OCI-M1 (cell line): ENCODE measurements around the gene SHANK1.
"Not testable (repeated sequence)": the region's sequence is repeated elsewhere in the genome, so short reads cannot be mapped to it uniquely, and the experiment has no call there.

Experiments
- DNase-seq: peaks from one replicate; lab custom pipeline; 2025; lab: John Stamatoyannopoulos, UW

SHANK1 gene

DNA sequence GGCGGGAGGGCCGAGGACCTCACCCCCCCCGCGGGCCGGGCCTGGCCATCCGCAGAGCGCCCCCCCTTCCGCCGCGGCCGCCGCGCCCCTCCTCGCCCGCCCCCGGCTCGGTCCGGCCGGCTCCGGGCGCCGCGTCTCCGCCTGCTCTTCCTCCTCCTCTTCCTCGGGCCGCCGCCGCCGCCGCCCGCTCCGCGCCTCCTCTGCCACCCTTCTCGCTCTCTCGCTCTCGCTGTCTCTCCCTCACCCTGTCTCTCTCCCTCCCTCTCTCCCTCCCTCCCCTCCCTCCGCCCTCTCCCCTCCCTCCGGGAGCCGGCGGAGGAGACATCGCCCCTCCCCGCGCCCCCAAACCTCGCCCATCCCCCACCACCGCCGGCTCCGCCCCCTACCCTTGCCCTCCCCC, at the start of gene SHANK1:
Gene SHANK1 (minus strand): TSS at position 237 of the 400 bp plus-strand sequence. CDS start 2,883 bp downstream, outside the sequence.
- no peak for DNase-seq

GRCh38 chr19:50768277-50768676, 48.7 kb upstream of the SHANK1 start:
- peak; percentile 85 for DNase-seq

- DNase-seq: not testable (repeated sequence)
Measured at GRCh38 chr19:50767263-50767662, 47.7 kb upstream of the SHANK1 start.

DNA sequence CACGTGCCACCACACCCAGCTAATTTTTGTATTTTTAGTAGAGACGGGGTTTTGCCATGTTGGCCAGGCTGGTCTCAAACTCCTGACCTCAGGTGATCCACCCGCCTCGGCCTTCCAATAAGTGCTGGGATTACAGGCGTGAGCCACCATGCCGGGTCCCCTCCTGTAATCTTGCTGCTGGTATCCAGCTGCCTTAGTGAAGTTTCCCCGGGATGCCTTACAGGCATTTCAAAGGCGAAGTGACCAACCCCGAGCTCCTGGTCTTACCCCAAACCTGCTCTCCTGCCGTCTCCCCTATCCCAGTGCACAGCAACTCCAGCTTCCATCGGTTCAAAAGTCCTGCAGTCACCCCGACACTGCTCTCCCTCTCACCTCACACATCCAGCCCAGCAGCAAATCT, 47.1 kb upstream of the SHANK1 start:
- not testable (repeated sequence) for DNase-seq

DNA sequence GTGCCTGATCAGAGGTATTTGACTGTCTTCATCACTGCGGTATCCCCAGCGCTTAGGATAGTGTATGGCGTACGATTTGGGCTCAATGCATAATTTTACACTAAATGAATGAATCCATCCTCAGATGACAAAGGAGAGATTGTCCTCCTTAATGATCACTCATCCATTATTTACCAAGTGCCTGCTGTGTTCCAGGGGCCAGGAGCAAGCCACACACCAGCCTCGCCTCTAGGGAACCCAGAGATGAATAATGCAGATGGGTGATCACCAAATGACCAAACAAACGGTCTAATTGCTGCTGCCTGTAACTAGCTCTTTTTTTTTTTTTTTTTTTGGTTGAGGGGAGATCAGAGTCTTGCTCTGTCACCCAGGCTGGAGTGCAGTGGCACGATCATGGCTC, 44.8 kb upstream of the SHANK1 start:
- no peak for DNase-seq

GRCh38 chr19:50763521-50763920, 43.9 kb upstream of the SHANK1 start:
- DNase-seq: not testable (repeated sequence)

- not testable (repeated sequence) for DNase-seq
Measured at GRCh38 chr19:50761501-50761900, 41.9 kb upstream of the SHANK1 start.

DNA sequence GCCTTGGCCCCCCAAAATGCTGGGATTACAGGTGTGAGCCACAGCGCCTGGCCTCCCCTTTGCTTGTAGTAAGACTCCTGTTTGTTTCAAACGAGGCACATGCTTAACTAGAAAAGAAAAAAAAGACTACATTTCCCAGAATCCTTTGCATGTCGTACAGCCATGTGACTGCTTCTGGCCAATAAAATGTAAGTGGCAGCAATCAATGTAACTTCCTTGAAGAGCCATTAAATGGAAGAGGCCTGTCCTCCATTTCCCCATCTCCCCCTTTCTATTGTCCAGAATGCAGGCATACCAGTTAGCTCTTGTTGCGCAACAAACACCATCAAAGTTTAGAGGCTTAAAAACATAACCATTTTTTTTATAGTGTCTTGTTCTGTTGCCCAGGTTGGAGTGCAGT, 40.3 kb upstream of the SHANK1 start:
- DNase-seq: peak; percentile 78

GRCh38 chr19:50759076-50759475, 39.5 kb upstream of the SHANK1 start:
- not testable (repeated sequence) for DNase-seq

- DNase-seq: not testable (repeated sequence)
Measured at GRCh38 chr19:50757624-50758023, 38.0 kb upstream of the SHANK1 start.

DNA sequence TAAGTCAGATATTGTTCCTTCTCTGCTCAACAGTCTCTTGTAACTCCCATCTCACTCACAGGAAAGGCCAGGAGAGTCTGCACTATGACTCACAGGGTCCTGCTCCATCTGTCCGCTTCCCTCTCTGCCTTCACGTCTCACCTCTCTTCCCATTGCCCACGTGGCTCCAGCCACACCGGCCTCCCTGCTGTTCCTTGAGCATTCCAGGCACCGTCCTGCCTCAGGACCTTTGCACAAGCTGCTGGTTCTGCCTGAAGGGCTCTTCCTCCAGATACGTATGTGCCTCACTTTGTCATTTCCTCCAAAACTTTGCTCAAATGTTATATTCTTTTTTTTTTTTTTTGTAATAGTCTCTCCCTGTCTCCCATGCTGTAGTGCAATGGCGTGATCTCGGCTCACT, 36.6 kb upstream of the SHANK1 start:
- not testable (repeated sequence) for DNase-seq

GRCh38 chr19:50753879-50754278, 34.3 kb upstream of the SHANK1 start:
- DNase-seq: no peak

GRCh38 chr19:50750010-50750409, 30.4 kb upstream of the SHANK1 start:
- no peak for DNase-seq

- DNase-seq: no peak
Measured at GRCh38 chr19:50749490-50749889, 29.9 kb upstream of the SHANK1 start.

DNA sequence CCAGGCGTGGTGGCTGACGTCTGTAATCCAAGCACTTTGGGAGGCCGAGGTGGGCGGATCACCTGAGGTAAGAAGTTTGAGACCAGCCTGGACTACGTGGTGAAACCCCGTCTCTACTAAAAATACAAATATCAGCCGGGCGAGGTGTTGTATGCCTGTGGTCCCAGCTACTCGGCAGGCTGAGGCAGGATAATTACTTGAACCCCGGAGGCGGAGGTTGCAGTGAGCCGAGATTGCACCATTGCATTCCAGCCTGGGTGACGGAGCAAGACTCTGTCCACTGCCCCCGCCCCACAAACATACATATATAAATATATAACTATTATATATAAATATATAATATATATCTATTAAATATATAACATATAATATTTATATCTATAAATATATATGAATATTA, 27.5 kb upstream of the SHANK1 start:
- not testable (repeated sequence) for DNase-seq

DNA sequence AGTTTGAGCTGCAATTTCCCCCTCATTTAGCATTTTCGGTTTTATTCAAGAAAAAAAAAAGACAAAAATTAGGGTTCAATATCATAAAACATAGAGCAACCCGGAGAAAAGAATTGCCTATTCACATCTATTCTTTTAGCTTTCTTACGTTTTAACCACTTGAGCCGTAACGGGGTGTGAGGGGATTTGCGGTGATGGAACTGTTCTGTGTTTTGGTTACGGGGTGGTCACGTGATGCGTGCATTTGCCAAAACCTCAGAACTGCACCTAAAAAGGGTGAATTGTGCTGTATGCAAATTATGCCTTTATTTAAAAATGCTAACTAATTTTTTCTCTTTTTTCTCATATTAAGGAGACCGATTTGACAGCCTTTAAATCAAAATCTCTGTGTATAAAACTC, 25.6 kb upstream of the SHANK1 start:
- no peak for DNase-seq

DNA sequence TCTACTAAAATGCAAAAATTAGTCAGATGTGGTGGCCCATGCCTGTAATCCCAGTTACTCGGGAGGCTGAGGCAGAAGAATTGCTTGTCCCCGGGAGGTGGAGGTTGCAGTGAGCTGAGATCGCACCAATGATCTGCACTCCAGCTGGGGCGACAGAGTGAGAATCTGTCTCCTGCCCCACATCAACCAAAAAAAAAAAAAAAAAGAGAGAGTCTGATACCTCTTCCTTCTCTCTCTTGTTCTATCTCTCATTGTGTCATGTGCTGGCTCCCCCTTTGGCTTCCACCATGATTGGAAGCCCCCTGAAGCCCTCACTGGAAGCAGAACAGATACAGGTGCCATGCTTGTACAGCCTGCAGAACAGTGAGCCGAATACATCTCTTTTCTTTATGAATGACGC, 23.9 kb upstream of the SHANK1 start:
- no peak for DNase-seq

DNA sequence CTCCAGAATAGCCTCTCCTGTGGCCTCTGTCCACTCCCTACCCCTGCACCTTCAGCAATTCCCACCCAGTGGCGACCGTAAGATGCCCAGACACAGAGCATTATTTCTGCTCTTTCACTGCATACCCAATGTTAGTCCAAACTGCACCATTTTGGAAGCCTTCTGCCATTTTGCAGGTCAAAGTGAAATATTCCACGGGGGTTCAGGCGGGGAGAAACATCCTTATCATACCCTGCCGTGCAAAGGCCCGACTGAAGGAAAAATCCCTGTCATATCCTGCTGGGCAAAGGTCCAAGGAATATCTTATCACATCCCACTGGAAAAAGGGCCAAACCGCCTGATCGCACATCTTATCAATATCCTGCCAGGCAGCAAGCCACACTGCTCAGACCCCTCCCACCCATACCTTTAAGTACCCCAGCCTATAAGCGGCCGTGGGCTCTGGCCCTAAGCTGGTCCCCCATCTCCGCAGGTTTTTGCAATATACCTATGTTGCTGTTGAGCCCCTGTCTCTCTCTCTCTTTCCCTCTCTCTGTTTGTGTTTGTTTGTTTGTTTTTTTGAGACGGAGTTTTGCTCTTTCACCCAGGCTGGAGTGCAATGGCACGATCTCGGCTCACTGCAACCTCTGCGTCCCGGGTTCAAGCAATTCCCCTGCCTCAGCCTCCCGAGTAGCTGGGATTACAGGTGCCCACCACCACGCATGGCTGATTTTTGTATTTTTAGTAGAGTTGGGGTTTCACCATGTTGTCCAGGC, 21.8 kb upstream of the SHANK1 start:
- no peak for DNase-seq

- DNase-seq: no peak
Measured at GRCh38 chr19:50739914-50740426, 20.4 kb upstream of the SHANK1 start.

DNA sequence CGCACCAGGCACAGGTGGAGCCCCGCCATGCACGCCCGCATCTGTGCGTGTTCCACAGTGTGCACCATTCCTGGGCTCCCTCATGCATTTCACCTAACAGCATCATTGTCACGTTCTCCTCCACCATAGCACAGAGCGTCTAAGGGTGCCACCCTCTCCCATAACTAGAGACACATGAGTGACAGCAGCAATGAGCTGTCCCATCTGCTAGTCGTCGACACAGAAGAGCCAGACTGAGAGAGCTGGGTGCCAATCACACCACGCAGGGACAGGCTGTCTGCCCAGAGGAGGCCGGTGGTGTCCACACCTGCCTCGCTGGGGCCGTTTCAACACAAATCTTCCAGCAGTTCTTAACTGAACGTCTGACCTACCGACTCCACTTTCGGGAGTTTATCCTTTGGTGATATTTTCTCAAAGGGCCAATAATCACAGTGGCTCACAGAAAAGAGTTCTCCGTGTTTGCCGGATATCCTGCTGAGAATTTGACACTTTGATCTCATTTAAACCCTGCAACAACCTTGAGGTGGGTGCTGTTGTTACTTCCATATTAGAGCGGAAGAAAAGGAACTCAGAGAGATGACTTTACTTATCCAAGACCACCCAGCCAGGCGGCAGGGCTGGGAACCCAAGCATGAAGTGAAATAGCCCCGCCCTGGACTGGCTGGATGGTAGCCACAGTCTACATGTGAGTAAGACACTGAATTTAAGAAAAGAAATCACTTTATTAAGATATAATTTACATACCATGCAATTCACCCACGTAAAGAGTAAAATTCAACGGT, 19.7 kb upstream of the SHANK1 start:
- DNase-seq: no peak

- DNase-seq: no peak
Measured at GRCh38 chr19:50736338-50736737, 16.7 kb upstream of the SHANK1 start.

DNA sequence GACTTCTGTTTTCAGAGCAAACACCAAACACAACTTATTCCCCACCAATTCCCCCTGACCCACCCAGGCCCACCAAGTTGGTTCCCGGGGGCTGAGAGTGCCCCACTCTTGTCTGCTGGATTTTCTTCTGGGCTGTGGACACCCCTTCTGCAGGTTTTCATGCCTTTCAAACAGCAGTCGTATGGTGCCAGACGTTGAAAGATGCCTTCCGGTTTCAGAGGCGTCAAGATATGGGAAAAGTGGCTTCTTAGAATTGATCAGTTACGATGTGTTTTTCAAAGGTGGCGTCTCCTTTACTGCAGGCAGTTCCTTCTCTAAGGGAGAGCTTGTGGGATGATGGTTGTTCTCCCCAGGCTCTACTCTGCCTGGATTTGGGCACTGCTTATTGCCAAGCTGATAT, 16.3 kb upstream of the SHANK1 start:
- DNase-seq: no peak

DNA sequence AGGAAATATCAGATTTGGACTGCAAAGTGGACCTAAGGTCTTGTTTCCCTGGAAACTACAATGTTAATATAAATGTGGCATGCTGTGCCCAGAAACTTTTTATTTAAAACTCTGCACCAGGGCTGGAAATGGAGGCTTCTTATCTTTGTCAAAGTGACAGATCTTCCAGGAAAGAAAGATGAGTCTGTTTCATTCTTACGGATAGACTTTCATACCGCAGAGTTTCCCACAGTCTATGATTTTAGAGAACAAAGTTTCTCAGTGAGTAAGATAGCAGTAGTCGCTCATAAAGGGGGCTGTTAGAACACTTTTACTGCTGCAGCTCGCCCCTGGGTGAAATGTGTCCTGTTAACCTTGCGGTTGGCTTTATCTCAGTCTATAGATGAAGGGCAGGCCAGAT, 10.3 kb upstream of the SHANK1 start:
- peak; percentile 30 for DNase-seq
